GM12878 (cell line): ENCODE measurements around the gene FANK1. TPM values are rescaled to one million over a fixed set of nuclear protein-coding genes. Genes with fewer than 3 reads are reported as not detected.
"Not testable (repeated sequence)": the region's sequence is repeated elsewhere in the genome, so short reads cannot be mapped to it uniquely, and the experiment has no call there.

Experiments
- ATAC-seq: fragments of 200-7000 bp; cut with Tn5 transposase; 3 replicates; pipeline ENCODE4 v1.9.1; 2020; ENCODE audit warnings: mild to moderate bottlenecking, moderate library complexity
- BruUV-seq: library from RNA; stranded (reverse); fragments of 400-500 nt; replicated peaks from 2 replicates; lab custom pipeline; 2021; lab: Mats Ljungman, UMichigan
- CTCF ChIA-PET: fragments of 300-600 bp; sonication (Branson Sonifier 250); formaldehyde crosslinking; extraction: SDS; loops from one replicate; lab custom pipeline; 2021; ENCODE audit warnings: inconsistent platforms; lab: Yijun Ruan, JAX
- POLR2A ChIA-PET: fragments of 350-600 bp; formaldehyde crosslinking; extraction: SDS; loops from one replicate; lab custom pipeline; 2021; ENCODE audit warnings: inconsistent platforms; lab: Charles Lee
- RAD21 ChIA-PET: fragments of 300-600 bp; sonication (Branson Sonifier 250); formaldehyde crosslinking; loops from one replicate; lab custom pipeline; 2023; ENCODE audit warnings: antibody characterized with exemption; ENCODE audit not compliant: unreplicated experiment; lab: Charles Lee
- SMC1A ChIA-PET: fragments of 300-600 bp; sonication (Branson Sonifier 250); formaldehyde crosslinking; loops from one replicate; lab custom pipeline; 2023; ENCODE audit not compliant: unreplicated experiment, uncharacterized antibody; lab: Charles Lee
- DNase-seq: peaks from one replicate; pipeline ENCODE4 v3.0.0-alpha.2; 2011; ENCODE audit warnings: low read depth, low spot score
- FAIRE-seq: peaks from 3 replicates; lab custom pipeline; 2011; peaks lifted over from hg19 to GRCh38; lab: Jason Lieb, UNC
- H2AFZ ChIP-seq: 2 replicates; pipeline ENCODE4 v1.6.0; 2011; ENCODE audit warnings: low read depth, low read length, control low read depth; ENCODE audit not compliant: control insufficient read depth
- H3K27ac ChIP-seq: 2 replicates; pipeline ENCODE4 v1.5.1; 2011; ENCODE audit warnings: control low read depth; ENCODE audit not compliant: control insufficient read depth, insufficient read depth
- H3K27me3 ChIP-seq, 2 experiments: replicated peaks in 1 of 2; 2 replicates each; pipeline versions ENCODE4 v1.6.0 to v1.6.1; 2011; ENCODE audit warnings: low read length in 1 of 2; ENCODE audit not compliant: control insufficient read depth in 2 of 2, insufficient read depth in 2 of 2
- H3K36me3 ChIP-seq, 2 experiments: 2 replicates each; pipeline ENCODE4 v1.5.1; 2011; ENCODE audit warnings: low read length in 1 of 2; ENCODE audit not compliant: control insufficient read depth in 2 of 2, insufficient read depth in 2 of 2
- H3K4me1 ChIP-seq: 2 replicates; pipeline ENCODE4 v1.6.1; 2011; ENCODE audit warnings: mild to moderate bottlenecking, low read length, moderate library complexity, mixed read lengths; ENCODE audit not compliant: control insufficient read depth, insufficient read depth
- H3K4me2 ChIP-seq: 2 replicates; pipeline ENCODE4 v1.6.0; 2011; ENCODE audit warnings: control low read depth; ENCODE audit not compliant: control insufficient read depth, insufficient read depth
- H3K4me3 ChIP-seq: fragments of 200-600 bp; sonication (generic); 2 replicates; pipeline ENCODE4 v1.5.1; 2016
- H3K79me2 ChIP-seq: 2 replicates; pipeline ENCODE4 v1.6.0; 2011; ENCODE audit warnings: low read length; ENCODE audit not compliant: control insufficient read depth, insufficient read depth
- H3K9ac ChIP-seq: 2 replicates; pipeline ENCODE4 v1.8.0; 2011; ENCODE audit warnings: low read length, control low read depth, mixed read lengths; ENCODE audit not compliant: control insufficient read depth, insufficient read depth
- H3K9me3 ChIP-seq: replicated peaks from 3 replicates; pipeline ENCODE4 v1.5.1; 2011; ENCODE audit warnings: mild to moderate bottlenecking, low read length; ENCODE audit not compliant: control insufficient read depth, insufficient read depth
- H4K20me1 ChIP-seq: 2 replicates; pipeline ENCODE4 v1.6.0; 2011; ENCODE audit not compliant: control insufficient read depth, insufficient read depth
- EP300 ChIP-seq, 2 experiments: fragments of 150-350 bp in 1 of 2; IDR thresholded peaks; 2 replicates each; pipeline ENCODE4 v1.6.1; 2011 to 2012; ENCODE audit warnings: low read depth in 2 of 2, low read length in 2 of 2, borderline replicate concordance in 1 of 2, improper control_type of control experiment in 1 of 2, inconsistent platforms in 1 of 2; ENCODE audit not compliant: control insufficient read depth in 1 of 2
- WRNIP1 ChIP-seq: IDR thresholded peaks from 2 replicates; pipeline ENCODE4 v1.6.1; 2011; ENCODE audit warnings: low read depth, low read length, improper control_type of control experiment, borderline replicate concordance
- WGBS: methylation state at CpG from one replicate; pipeline ENCODE4 v1.1.6; 2016; ENCODE audit warnings: low lambda C conversion rate; ENCODE audit not compliant: insufficient replicate concordance, insufficient coverage; ENCODE audit errors: missing lambda C conversion rate; 5-methylcytosine and 5-hydroxymethylcytosine counted together
- in situ Hi-C: fragments of 300-500 bp; cut with MboI; formaldehyde crosslinking; loops from 9 replicates; pipeline ENCODE4 v1.14.3; 2018; ENCODE audit warnings: mixed read lengths
- intact Hi-C: fragments of 100-400 bp; cut with micrococcal nuclease; formaldehyde crosslinking; loops from one replicate; pipeline ENCODE4 v1.14.2; 2022; ENCODE audit not compliant: unreplicated experiment
- polyA plus RNA-seq, 11 experiments: library from polyadenylated mRNA; depleted of rRNA in 4 of 11; unstranded in 6 of 11; stranded (reverse) in 5 of 11; fragments of >200 nt; fragmentation: Nextera tagmentation in 4 of 11; fragmentation: Illumina TruSeq in 1 of 11; extraction: Ambion mirVana in 4 of 11; extraction: Trizol in 1 of 11; gene quantifications; 1 replicate in 1 of 11; 2 replicates in 10 of 11; pipeline versions ENCODE4 v1.2.1 to v1.2.3, GENCODE V29; 2011 to 2016; ENCODE audit warnings: inconsistent platforms in 2 of 11, missing spikeins in 2 of 11, low read depth in 1 of 11
- total RNA-seq, 4 experiments: library from RNA; depleted of rRNA in 3 of 4; stranded (reverse); fragments of >200 nt in 3 of 4; fragmentation: Illumina TruSeq in 1 of 4; extraction: Trizol in 1 of 4; gene quantifications; 2 replicates each; pipeline versions ENCODE4 v1.2.1 to v1.2.3, GENCODE V29; 2013 to 2021

FANK1 gene
- total and polyA plus RNA-seq, 10 of the 15 experiments (the other 5 are each of a cell fraction or from before 2014, with no cell fraction given) = 0.07 to 0.16 (median 0.13) TPM; not detected in 6

GRCh38 chr10:125911145-125911544 lies 14.8 kb downstream of the FANK1 start (continued):
- no peak for TF ChIP-seq EP300 (IDR thresholded peaks at IDR 0.05; ENCODE audit: borderline replicate concordance in 1 of 2, control insufficient read depth in 1 of 2, low read depth in 2 of 2, low read length in 2 of 2)

DNA sequence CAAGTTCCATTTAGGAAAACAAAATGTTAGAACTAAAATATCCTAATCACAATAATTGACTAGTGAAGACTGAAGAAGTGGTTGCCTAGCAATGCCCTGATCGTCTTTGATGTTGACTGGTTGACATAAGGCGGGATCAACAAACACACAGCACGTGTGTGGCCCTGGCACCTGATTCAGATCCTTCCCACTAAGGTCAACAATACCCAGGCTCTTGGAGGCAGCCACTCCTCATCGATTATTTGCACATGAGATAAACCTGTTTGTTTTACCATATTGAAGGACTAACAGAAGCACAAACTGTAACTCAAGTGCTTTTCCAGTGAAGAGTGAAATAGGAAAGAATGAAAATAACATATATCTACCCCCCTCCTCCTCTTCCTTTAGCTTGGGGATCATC lies 15.6 kb downstream of the FANK1 start:
- ATAC-seq (no peak), FAIRE-seq (no peak), DNase-seq (no peak)
- WGBS = 21% methylated on average over 4 of the region's 4 CpGs
- Histone ChIP-seq H3K79me2 (no peaks in the 10 kb centered on the region), H3K36me3 (no peaks in the 10 kb centered on the region), H4K20me1 (no peaks in the 10 kb centered on the region), H3K9ac (no peak overlapping the region), H3K4me1 (no peaks in the 10 kb centered on the region), H3K27me3 (no peaks in the 10 kb centered on the region), H2AFZ (no peak overlapping the region), H3K4me2 (no peak overlapping the region), H3K9me3 (no peaks in the 10 kb centered on the region), H3K27ac (no peak overlapping the region), H3K4me3 (no peak overlapping the region)
- ChIA-PET CTCF (no interaction called here), POLR2A (no interaction called here), RAD21 (no interaction called here), SMC1A (no interaction called here)
- intact Hi-C loops (no loop called here), in situ Hi-C loops (no loop called here)
- no TSS peak for BruUV-seq
- TF ChIP-seq WRNIP1 = no peak

- H3K27me3 ChIP-seq, H3K4me2 ChIP-seq, intact Hi-C loops, H3K4me1 ChIP-seq, SMC1A ChIA-PET, POLR2A ChIA-PET, H3K9me3 ChIP-seq, ATAC-seq, FAIRE-seq, DNase-seq, in situ Hi-C loops, BruUV-seq, RAD21 ChIA-PET, H3K79me2 ChIP-seq, H2AFZ ChIP-seq, H3K36me3 ChIP-seq, H4K20me1 ChIP-seq, CTCF ChIA-PET, H3K4me3 ChIP-seq, H3K27ac ChIP-seq, H3K9ac ChIP-seq: not testable (repeated sequence)
- 28% methylated on average over 6 of the region's 6 CpGs for WGBS
Observed at GRCh38 chr10:125913277-125913676, 16.9 kb downstream of the FANK1 start.
